ENCODE measurements around the gene PHF20. TPM values are rescaled to one million over a fixed set of nuclear protein-coding genes. Genes with fewer than 3 reads are reported as not detected.
"Not testable (repeated sequence)": the region's sequence is repeated elsewhere in the genome, so short reads cannot be mapped to it uniquely, and the experiment has no call there.

The PHF20 gene
- total and polyA plus RNA-seq, 2 experiments from 2014 or later = 23.3 to 35.4 TPM

GRCh38 chr20:35956616-35957015 lies 184.8 kb downstream of the PHF20 start:
- no peak overlapping the region for H2AFZ ChIP-seq
- no peaks in the 10 kb centered on the region for H4K20me1 ChIP-seq (ENCODE audit: insufficient read depth)
- no peaks in the 10 kb centered on the region for H3K9me3 ChIP-seq (ENCODE audit: low read depth)
- H3K79me2 ChIP-seq (ENCODE audit: insufficient read depth) = peaks cover 30% of the 10 kb centered on the region
- no peak overlapping the region for H3K4me2 ChIP-seq (ENCODE audit: unreplicated experiment)
- no peaks in the 10 kb centered on the region for H3K9me2 ChIP-seq (ENCODE audit: insufficient read depth)
- no peak overlapping the region for H3K27ac ChIP-seq
- H3K27me3 ChIP-seq (replicated peaks; ENCODE audit: insufficient read depth) = no peaks in the 10 kb centered on the region
- in situ Hi-C loops (cut with MboI) = no loop called here
- no peak for TF ChIP-seq EZH2 (IDR thresholded peaks at IDR 0.05; ENCODE audit: insufficient read depth, poor library complexity, severe bottlenecking)
- TF ChIP-seq EZH2phosphoT487 (IDR thresholded peaks at IDR 0.05; ENCODE audit: insufficient read depth, low read depth) = no peak
- H3K4me1 ChIP-seq (ENCODE audit: insufficient read depth) = peaks cover 18% of the 10 kb centered on the region
- H3F3A ChIP-seq (ENCODE audit: insufficient read depth) = peaks cover 11% of the 10 kb centered on the region
- H3K36me3 ChIP-seq (ENCODE audit: low read depth) = no peaks in the 10 kb centered on the region
- DNase-seq = no peak
- no peak overlapping the region for H3K9ac ChIP-seq
- no peak overlapping the region for H3K4me3 ChIP-seq

- H3K27ac ChIP-seq; DNase-seq; H2AFZ ChIP-seq; H3K36me3 ChIP-seq (ENCODE audit: low read depth); H3K4me1 ChIP-seq (ENCODE audit: insufficient read depth); H3K9me2 ChIP-seq (ENCODE audit: insufficient read depth); H3K4me2 ChIP-seq (ENCODE audit: unreplicated experiment); H3K9ac ChIP-seq; H3K9me3 ChIP-seq (ENCODE audit: low read depth); H3F3A ChIP-seq (ENCODE audit: insufficient read depth); in situ Hi-C loops (cut with MboI); H3K27me3 ChIP-seq (replicated peaks; ENCODE audit: insufficient read depth); H3K4me3 ChIP-seq; H4K20me1 ChIP-seq (ENCODE audit: insufficient read depth); H3K79me2 ChIP-seq (ENCODE audit: insufficient read depth): not testable (repeated sequence)
- 52 to 58% methylated on average over 6 of the region's 6 CpGs for WGBS, 2 experiments (ENCODE audit: low coverage in 1 of 2, low lambda C conversion rate in 2 of 2, missing lambda C conversion rate in 2 of 2)
Observed at GRCh38 chr20:35959291-35959690, 187.5 kb downstream of the PHF20 start.

- no peak overlapping the region for H3K4me2 ChIP-seq (ENCODE audit: unreplicated experiment)
- H2AFZ ChIP-seq = no peak overlapping the region
- H3K4me3 ChIP-seq = no peak overlapping the region
- no peak overlapping the region for H3K27ac ChIP-seq
- no peaks in the 10 kb centered on the region for H3K36me3 ChIP-seq (ENCODE audit: low read depth)
- in situ Hi-C loops (cut with MboI) = no loop called here
- H3K9me2 ChIP-seq (ENCODE audit: insufficient read depth) = no peaks in the 10 kb centered on the region
- no peaks in the 10 kb centered on the region for H4K20me1 ChIP-seq (ENCODE audit: insufficient read depth)
- no peaks in the 10 kb centered on the region for H3K79me2 ChIP-seq (ENCODE audit: insufficient read depth)
- no peak overlapping the region for H3K9ac ChIP-seq
- WGBS, 2 experiments (ENCODE audit: low coverage in 1 of 2, low lambda C conversion rate in 2 of 2, missing lambda C conversion rate in 2 of 2) = 76 to 80% methylated on average over 4 of the region's 4 CpGs
- H3F3A ChIP-seq (ENCODE audit: insufficient read depth) = no peaks in the 10 kb centered on the region
- H3K4me1 ChIP-seq (ENCODE audit: insufficient read depth) = no peaks in the 10 kb centered on the region
- DNase-seq = no peak
- H3K27me3 ChIP-seq (replicated peaks; ENCODE audit: insufficient read depth) = no peaks in the 10 kb centered on the region
- H3K9me3 ChIP-seq (ENCODE audit: low read depth) = no peaks in the 10 kb centered on the region
- TF ChIP-seq EZH2 (IDR thresholded peaks at IDR 0.05; ENCODE audit: insufficient read depth, poor library complexity, severe bottlenecking) (no peak), EZH2phosphoT487 (IDR thresholded peaks at IDR 0.05; ENCODE audit: insufficient read depth, low read depth) (no peak)
Observed at GRCh38 chr20:35963878-35964277, 192.1 kb downstream of the PHF20 start.

GRCh38 chr20:35967979-35968640 lies 196.3 kb downstream of the PHF20 start, which contains the start of gene CNBD2:
TSS of gene CNBD2 (plus strand) at chr20:35968590. CDS start at chr20:35968763, 173 bp downstream.
- H3K4me2 ChIP-seq (ENCODE audit: unreplicated experiment) = no peak within 1 kb of the TSS
- H3K4me3 ChIP-seq = no peak within 1 kb of the TSS
- DNase-seq = no peak
- H3K27me3 ChIP-seq (replicated peaks; ENCODE audit: insufficient read depth) = no peaks in the 10 kb centered on the region
- no peak within 1 kb of the TSS for H2AFZ ChIP-seq
- no peaks in the 10 kb centered on the region for H3K9me2 ChIP-seq (ENCODE audit: insufficient read depth)
- H3K27ac ChIP-seq = no peak within 1 kb of the TSS
- in situ Hi-C loops (cut with MboI) = no loop called here
- TF ChIP-seq EZH2 (IDR thresholded peaks at IDR 0.05; ENCODE audit: insufficient read depth, poor library complexity, severe bottlenecking) = no peak
- TF ChIP-seq EZH2phosphoT487 (IDR thresholded peaks at IDR 0.05; ENCODE audit: insufficient read depth, low read depth) = no peak
- H3K4me1 ChIP-seq (ENCODE audit: insufficient read depth) = no peaks in the 10 kb centered on the region
- no peak within 1 kb of the TSS for H3K9ac ChIP-seq
- H3K79me2 ChIP-seq (ENCODE audit: insufficient read depth) = no peaks in the 10 kb centered on the region
- no peaks in the 10 kb centered on the region for H3K9me3 ChIP-seq (ENCODE audit: low read depth)
- 80 to 81% methylated on average over 3 of the region's 3 CpGs for WGBS, 2 experiments (ENCODE audit: low coverage in 1 of 2, low lambda C conversion rate in 2 of 2, missing lambda C conversion rate in 2 of 2)
- no peaks in the 10 kb centered on the region for H3F3A ChIP-seq (ENCODE audit: insufficient read depth)
- H4K20me1 ChIP-seq (ENCODE audit: insufficient read depth) = no peaks in the 10 kb centered on the region
- H3K36me3 ChIP-seq (ENCODE audit: low read depth) = no peaks in the 10 kb centered on the region

GRCh38 chr20:35968930-35969329 lies 197.1 kb downstream of the PHF20 start:
- H3K9ac ChIP-seq = no peak overlapping the region
- in situ Hi-C loops (cut with MboI) = no loop called here
- H3K9me3 ChIP-seq (ENCODE audit: low read depth) = no peaks in the 10 kb centered on the region
- H3K4me3 ChIP-seq = no peak overlapping the region
- H3K79me2 ChIP-seq (ENCODE audit: insufficient read depth) = no peaks in the 10 kb centered on the region
- H3K4me2 ChIP-seq (ENCODE audit: unreplicated experiment) = no peak overlapping the region
- H3K27ac ChIP-seq = no peak overlapping the region
- no peaks in the 10 kb centered on the region for H3K27me3 ChIP-seq (replicated peaks; ENCODE audit: insufficient read depth)
- no peaks in the 10 kb centered on the region for H3K9me2 ChIP-seq (ENCODE audit: insufficient read depth)
- no peaks in the 10 kb centered on the region for H3K4me1 ChIP-seq (ENCODE audit: insufficient read depth)
- TF ChIP-seq EZH2phosphoT487 (IDR thresholded peaks at IDR 0.05; ENCODE audit: insufficient read depth, low read depth) (no peak), EZH2 (IDR thresholded peaks at IDR 0.05; ENCODE audit: insufficient read depth, poor library complexity, severe bottlenecking) (no peak)
- DNase-seq = peak; percentile 9
- no peaks in the 10 kb centered on the region for H3F3A ChIP-seq (ENCODE audit: insufficient read depth)
- H2AFZ ChIP-seq = no peak overlapping the region
- WGBS, 2 experiments (ENCODE audit: low coverage in 1 of 2, low lambda C conversion rate in 2 of 2, missing lambda C conversion rate in 2 of 2) = 22 to 36% methylated on average over 1 of the region's 1 CpG
- H3K36me3 ChIP-seq (ENCODE audit: low read depth) = no peaks in the 10 kb centered on the region
- no peaks in the 10 kb centered on the region for H4K20me1 ChIP-seq (ENCODE audit: insufficient read depth)
